ENCODE measurements around the gene OR12D3.

OR12D3 gene

DNA sequence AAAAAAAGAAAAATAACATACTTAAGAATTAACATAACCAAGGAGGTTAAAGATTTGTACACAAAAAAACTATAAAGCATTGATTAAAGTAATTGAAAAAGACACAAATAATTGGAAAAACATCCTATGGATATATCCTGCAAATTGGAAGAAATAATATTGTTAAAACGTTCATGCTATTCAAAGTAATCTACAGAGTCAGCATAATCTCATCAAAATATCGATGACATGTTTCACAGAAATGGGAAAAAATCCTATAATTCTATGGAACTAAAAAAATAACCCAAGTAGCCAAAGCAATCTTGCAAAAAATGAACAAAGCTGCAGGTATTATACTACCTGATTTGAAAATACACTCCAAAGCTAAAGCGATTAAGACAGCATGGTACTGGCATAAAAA is 29.7 kb downstream of the OR12D3 start:
- DNase-seq (ENCODE audit: low read depth): no peak
- TF ChIP-seq CTCF (IDR thresholded peaks at IDR 0.05; ENCODE audit: control insufficient read depth, extremely low read depth, insufficient read depth): no peak
- no peak overlapping the region for H3K4me3 ChIP-seq (ENCODE audit: low read depth, low read length)

- DNase-seq (ENCODE audit: low read depth): no peak
- no peak overlapping the region for H3K4me3 ChIP-seq (ENCODE audit: low read depth, low read length)
- no peak for TF ChIP-seq CTCF (IDR thresholded peaks at IDR 0.05; ENCODE audit: control insufficient read depth, extremely low read depth, insufficient read depth)
These were observed 38.8 kb downstream of the OR12D3 start for GRCh38 chr6:29336269-29336668.

DNA sequence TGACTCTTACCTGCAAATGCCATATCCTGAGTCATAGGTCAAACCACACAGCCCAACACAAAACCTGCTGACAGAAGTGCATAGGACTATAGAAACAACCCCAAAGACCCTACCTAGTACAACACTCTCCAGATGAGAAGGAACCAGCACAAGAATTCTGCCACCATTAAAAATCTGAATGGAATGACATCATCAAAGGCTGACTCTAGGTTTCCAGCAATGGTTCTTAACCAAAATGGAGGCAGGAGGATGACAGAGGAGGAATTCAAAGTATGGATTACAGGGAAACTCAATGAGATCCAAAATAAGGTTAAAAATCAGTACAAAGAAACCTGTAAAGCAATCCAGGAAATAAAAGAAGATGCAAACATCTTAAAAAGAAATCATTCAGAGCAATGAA is 42.4 kb downstream of the OR12D3 start:
- no peak for TF ChIP-seq CTCF (IDR thresholded peaks at IDR 0.05; ENCODE audit: control insufficient read depth, extremely low read depth, insufficient read depth)
- H3K4me3 ChIP-seq (ENCODE audit: low read depth, low read length): no peak overlapping the region
- DNase-seq (ENCODE audit: low read depth): no peak

- no peak overlapping the region for H3K4me3 ChIP-seq (ENCODE audit: low read depth, low read length)
- no peak for TF ChIP-seq CTCF (IDR thresholded peaks at IDR 0.05; ENCODE audit: control insufficient read depth, extremely low read depth, insufficient read depth)
- DNase-seq (ENCODE audit: low read depth): no peak
These were observed 49.3 kb downstream of the OR12D3 start for GRCh38 chr6:29325777-29326176.
